Fibroblast of villous mesenchyme (primary cell): ENCODE results near the gene MAP7. TPM values are rescaled to one million over a fixed set of nuclear protein-coding genes. Genes with fewer than 3 reads are reported as not detected.

Experiments
- DNase-seq: peaks from one replicate; pipeline ENCODE4 v3.0.0-alpha.2; 2010; ENCODE audit warnings: low read depth
- H3K4me3 ChIP-seq: 2 replicates; pipeline ENCODE4 v1.5.1; 2011; ENCODE audit warnings: low read depth, mild to moderate bottlenecking, low read length
- total RNA-seq: library from RNA; depleted of rRNA; stranded (reverse); fragments of >200 nt; gene quantifications from 2 replicates; pipeline ENCODE4 v1.2.3, GENCODE V29; 2012
- TF ChIP-seq, protein P1 (sequence below): IDR thresholded peaks from 2 replicates; pipeline ENCODE4 v1.5.1; 2012; ENCODE audit warnings: low read depth, mild to moderate bottlenecking, low read length; ENCODE audit not compliant: insufficient read depth

MAP7 gene
- total RNA-seq, 1 donor = 1.3 TPM

- DNase-seq = no peak
- no peak overlapping the region for H3K4me3 ChIP-seq
- TF ChIP-seq, protein P1, sequence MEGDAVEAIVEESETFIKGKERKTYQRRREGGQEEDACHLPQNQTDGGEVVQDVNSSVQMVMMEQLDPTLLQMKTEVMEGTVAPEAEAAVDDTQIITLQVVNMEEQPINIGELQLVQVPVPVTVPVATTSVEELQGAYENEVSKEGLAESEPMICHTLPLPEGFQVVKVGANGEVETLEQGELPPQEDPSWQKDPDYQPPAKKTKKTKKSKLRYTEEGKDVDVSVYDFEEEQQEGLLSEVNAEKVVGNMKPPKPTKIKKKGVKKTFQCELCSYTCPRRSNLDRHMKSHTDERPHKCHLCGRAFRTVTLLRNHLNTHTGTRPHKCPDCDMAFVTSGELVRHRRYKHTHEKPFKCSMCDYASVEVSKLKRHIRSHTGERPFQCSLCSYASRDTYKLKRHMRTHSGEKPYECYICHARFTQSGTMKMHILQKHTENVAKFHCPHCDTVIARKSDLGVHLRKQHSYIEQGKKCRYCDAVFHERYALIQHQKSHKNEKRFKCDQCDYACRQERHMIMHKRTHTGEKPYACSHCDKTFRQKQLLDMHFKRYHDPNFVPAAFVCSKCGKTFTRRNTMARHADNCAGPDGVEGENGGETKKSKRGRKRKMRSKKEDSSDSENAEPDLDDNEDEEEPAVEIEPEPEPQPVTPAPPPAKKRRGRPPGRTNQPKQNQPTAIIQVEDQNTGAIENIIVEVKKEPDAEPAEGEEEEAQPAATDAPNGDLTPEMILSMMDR = no peak
Measured at GRCh38 chr6:136333824-136334464, 216.3 kb downstream of the MAP7 start.

DNA sequence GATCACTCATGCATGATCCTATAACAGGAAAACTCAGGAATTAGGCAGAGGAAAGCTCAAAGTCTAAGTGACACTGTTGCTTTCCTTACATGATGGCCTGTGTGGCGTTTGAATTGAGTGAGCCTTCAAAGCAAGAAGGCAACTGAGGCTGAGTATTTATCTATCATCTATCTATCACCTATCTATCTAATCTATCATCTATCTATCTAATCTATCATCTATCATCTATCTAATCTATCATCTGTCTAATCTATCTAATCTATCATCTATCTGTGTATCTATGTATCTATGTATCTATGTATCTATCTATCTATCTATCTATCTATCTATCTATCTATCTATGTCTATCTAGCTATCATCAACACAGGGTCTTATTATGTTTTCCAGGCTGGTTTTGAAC lies 218.8 kb downstream of the MAP7 start:
- no peak overlapping the region for H3K4me3 ChIP-seq
- TF ChIP-seq, protein P1 = no peak
- no peak for DNase-seq

DNA sequence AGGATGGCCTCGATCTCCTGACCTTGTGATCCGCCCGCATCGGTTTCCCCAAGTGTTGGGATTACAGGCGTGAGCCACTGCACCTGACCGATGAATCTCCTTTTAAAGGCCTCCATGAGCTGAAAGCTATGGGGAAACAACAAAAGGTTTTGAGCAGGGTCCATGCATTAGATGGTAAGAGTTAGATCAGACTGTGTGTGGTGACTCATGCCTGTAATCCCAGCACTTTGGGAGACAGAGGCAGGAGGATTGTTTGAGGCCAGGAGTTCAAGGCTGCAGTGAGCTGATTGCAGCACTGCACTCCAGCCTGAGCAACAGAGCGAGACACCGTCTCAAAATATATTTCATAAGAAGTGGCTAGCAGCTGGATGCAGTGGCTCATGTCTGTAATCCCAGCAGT lies 219.6 kb downstream of the MAP7 start:
- TF ChIP-seq, protein P1 = no peak
- no peak for DNase-seq
- H3K4me3 ChIP-seq = no peak overlapping the region

GRCh38 chr6:136326038-136326553 lies 224.1 kb downstream of the MAP7 start:
- TF ChIP-seq, protein P1 = no peak
- H3K4me3 ChIP-seq = no peak overlapping the region
- peak; percentile 24 for DNase-seq

DNA sequence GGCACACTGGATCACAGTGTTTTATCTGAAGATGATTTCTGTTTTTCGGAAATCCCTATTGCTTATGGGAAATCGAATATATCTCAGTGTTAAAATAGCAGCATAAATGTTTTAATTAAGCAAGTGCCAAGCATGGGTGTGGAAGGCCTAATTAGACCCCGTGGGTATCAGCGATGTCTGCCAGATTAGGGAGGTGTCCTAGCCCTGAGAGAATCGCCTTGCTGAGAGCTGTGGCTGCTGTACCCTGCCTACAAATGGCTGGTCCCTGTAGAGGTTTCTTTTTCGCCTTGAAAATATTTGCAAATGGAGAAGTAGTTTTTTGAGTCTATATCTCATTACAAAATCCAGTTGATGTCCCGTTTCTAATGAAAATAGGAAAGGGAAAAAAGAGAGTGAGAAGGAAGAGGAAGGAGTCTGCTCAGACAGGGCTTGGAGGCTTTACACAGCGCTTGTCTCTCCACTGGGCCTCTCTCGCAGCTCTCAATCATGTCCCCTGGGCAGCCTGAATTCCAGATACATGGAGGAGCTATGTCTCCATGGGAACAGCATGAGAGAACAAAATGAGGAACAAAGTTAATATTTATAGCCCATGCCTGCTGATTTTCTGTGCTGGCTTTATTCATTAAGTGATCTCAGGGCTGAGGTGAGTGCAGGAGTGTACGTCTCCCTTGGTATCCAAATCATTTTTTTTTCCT lies 225.4 kb downstream of the MAP7 start:
- TF ChIP-seq, protein P1 = no peak
- DNase-seq = no peak
- H3K4me3 ChIP-seq = no peak overlapping the region

DNA sequence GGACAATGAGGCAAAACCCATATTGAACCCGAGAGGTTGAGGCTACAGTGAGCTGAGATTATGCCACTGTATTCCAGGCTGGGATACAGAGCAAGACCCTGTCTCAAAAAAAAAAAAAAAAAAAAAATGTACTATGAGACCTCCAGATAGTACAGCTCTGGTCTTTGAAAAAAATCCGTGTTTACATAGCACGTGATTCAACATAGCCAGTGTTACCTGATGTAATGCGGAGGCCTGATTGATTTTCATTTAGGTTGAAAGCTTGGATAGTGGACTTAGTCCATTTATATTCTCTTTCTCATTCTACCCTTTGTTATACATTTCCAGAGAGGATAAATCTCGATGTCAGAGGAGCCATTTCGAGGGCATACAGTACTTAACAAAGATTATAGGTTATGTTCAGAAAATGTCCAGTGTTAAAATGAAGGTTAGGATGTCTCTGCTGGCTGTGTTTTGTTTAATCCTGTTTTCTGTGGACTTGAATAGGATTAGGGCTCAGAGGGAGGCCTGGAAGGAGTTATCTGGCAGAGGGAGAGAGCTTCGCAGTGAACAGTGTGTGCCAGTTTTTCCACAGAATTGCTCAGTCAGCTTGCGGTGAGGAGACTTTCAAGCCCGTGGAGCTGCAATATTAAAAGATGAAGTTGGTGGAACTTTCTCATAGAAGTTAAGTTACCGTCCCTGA lies 226.7 kb downstream of the MAP7 start:
- peak; percentile 13 for DNase-seq
- TF ChIP-seq, protein P1 = no peak
- no peak overlapping the region for H3K4me3 ChIP-seq
